22Rv1 (cell line): Measurements from ENCODE around the gene OGN.

Experiments used
- H3K27ac ChIP-seq: fragments of 450-650 bp; 2 replicates; pipeline ENCODE4 v1.5.1; 2017
- ZFX ChIP-seq: fragments of 450-650 bp; IDR thresholded peaks from 2 replicates; pipeline ENCODE4 v1.6.1; 2017; ENCODE audit warnings: antibody characterized with exemption, borderline replicate concordance
- TF ChIP-seq, protein P1 (sequence below): fragments of 450-650 bp; IDR thresholded peaks from 2 replicates; pipeline ENCODE4 v1.5.1; 2017; ENCODE audit warnings: mild to moderate bottlenecking

The OGN gene

DNA sequence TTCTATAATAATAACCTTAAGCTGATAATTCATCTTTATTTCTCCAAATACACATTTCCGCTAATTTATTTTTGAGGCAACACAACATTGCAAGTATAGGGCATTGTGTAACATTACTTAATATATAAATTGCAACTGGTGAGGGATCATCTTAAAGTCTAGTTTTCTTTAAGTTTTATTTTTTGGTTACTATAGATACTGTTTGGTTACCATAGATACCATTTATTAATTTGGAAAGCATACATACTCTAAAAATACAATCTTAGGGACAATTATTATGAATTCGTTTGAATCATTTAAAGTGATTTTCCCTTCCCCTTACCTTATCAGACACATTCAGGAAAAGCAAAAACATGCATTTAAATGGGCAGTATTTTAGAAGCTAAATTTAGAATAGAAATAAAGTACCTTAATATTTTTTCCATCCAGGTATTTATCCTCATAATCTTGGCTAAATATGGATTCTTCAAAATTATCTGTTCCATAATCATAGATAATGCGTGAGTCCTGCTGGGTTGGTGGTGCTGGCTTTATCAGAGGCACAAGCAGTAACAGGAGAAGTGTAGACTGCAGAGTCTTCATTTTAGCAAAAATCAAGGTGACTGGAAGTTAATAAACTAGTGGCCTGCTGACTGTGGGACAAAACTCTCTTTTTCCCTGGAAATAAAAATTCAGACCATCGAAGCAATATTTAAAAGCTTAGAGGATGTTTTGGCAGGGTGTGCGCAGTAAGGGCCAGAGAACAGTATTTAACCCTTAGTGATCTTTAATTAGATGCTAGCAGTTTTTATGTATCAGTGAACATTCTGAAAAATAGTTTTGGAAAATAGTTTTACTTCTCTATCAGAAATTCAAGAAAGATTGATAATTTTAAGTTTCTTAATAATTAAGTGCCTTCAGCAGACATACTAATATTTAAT, 1.3 kb downstream of the OGN start:
- TF ChIP-seq, protein P1, sequence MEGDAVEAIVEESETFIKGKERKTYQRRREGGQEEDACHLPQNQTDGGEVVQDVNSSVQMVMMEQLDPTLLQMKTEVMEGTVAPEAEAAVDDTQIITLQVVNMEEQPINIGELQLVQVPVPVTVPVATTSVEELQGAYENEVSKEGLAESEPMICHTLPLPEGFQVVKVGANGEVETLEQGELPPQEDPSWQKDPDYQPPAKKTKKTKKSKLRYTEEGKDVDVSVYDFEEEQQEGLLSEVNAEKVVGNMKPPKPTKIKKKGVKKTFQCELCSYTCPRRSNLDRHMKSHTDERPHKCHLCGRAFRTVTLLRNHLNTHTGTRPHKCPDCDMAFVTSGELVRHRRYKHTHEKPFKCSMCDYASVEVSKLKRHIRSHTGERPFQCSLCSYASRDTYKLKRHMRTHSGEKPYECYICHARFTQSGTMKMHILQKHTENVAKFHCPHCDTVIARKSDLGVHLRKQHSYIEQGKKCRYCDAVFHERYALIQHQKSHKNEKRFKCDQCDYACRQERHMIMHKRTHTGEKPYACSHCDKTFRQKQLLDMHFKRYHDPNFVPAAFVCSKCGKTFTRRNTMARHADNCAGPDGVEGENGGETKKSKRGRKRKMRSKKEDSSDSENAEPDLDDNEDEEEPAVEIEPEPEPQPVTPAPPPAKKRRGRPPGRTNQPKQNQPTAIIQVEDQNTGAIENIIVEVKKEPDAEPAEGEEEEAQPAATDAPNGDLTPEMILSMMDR, result no peak
- no peak for TF ChIP-seq ZFX
- no peak overlapping the region for H3K27ac ChIP-seq

DNA sequence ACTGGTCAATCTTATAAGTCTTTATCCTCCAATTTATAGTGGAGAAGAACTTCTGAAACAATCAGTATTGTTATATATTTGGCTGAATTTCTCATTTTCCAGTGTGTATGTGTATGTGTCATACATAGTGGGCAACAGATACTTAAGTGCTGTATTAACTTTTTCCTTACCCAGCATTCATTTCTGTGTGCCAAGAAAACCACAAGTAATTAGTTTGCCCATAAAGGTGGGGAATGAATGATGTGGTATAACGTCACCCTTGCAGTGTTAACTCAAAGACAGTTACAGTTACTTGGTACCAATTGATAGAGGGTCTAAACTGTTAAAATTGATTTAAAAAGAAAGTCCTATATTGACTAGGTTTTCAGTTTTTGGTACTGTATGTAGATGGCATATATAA, 2.0 kb downstream of the OGN start:
- no peak overlapping the region for H3K27ac ChIP-seq
- TF ChIP-seq, protein P1, result no peak
- TF ChIP-seq ZFX, result no peak

DNA sequence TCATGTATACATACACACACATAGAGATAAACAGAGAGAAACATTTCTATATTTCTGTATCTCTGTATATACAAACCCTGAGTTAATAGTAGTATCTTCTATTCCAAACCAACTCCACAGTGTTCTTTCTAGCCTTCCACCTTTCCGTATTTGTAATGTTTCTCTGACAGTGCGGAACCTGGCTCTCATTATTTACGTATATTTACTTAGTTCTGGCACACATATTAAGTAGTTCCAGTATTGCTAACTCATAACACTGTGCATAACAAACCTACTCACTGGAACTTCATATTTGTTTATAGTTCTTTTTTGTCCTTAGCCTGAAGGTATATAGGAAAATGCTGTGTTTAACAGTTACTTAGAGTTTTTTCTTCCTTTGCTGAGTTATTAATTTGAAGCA, 6.5 kb downstream of the OGN start:
- TF ChIP-seq, protein P1, result no peak
- TF ChIP-seq ZFX, result no peak
- H3K27ac ChIP-seq, result peak overlapping the region; percentile 28; the same call in 1 of the 2 replicates

DNA sequence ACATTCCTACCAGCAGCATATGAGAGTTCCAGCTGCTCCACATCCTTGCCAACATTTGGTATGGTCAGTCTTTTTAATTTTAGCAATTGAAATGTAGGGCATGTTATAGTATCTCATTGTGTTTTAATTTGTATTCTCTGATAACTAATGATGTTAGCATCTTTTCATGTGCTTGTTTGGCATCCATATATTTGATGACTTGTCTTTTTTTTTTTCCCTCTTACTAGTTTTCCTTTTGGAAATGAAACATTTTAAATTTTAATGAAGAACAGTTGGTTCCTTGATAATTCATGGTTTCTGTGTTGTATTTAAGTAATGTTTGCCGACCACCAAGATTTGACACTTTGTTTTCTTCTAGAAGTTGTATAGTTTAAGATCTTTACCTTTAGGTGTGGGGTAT, 8.8 kb downstream of the OGN start:
- no peak for TF ChIP-seq ZFX
- H3K27ac ChIP-seq, result no peak overlapping the region

DNA sequence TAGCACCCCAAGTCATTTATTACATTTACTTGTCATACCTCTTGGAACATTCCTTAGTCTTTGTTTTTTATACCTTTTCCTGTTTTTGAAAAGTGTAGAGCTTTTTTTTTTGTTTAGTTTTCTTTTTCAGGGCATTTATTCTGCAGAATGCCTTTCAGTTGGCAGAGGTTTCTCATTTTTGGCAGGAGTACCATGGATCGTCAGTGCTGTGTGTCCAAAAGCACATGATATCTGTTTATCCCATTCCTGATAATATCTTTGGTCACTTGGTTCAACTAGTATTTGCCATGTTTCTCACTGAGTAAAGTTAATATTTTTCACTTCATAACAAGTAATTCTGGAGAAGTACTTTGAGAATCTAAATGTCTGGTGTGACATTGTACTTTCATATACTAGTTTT, 10.7 kb downstream of the OGN start:
- TF ChIP-seq, protein P1, result no peak
- no peak for TF ChIP-seq ZFX
- no peak overlapping the region for H3K27ac ChIP-seq

DNA sequence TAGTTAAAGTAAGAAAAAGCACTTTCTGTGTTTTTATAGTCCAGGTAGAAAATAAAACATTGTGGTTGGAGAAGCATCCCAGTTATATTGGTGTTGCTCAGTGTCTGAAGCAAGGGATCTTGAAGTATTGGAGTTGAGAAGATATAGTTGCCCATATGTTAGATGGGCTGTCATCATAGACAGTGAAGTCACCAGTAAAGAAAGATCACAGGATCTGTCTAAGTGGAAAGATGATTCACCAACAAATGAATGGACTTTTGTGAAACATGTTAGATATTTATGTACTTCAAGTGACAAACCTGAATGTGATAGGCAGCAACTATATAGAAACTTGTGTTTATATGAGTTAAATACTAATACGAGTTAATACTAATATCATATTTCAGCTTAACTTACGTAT, 11.7 kb downstream of the OGN start:
- H3K27ac ChIP-seq, result no peak overlapping the region
- TF ChIP-seq ZFX, result no peak
- TF ChIP-seq, protein P1, result no peak

DNA sequence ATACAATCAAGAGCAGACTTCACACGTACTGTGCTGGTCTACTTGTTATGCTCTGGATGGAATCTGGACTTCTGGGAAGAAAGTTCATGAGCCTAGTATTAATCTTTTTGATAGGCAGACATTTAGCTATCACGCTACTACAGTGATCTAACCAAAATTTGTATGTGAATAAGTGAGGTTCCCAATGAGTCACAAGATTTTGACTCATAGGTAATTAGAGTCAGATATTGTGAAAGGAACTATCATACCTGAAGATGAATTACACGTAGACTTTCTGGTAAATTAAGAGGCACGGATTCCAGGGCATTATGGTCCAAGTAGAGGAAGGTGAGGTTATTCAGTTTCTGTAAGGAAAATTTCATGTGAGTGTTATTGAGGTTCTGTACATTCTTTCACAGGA, 18.4 kb downstream of the OGN start:
- H3K27ac ChIP-seq, result no peak overlapping the region
- no peak for TF ChIP-seq ZFX
- TF ChIP-seq, protein P1, result no peak
